ENCODE measurements around the gene NXPH2. TPM values are rescaled to one million over a fixed set of nuclear protein-coding genes. Genes with fewer than 3 reads are reported as not detected.

Gene NXPH2
- total and polyA plus RNA-seq, 2 donors (not counting 1 experiment from before 2014, with no cell fraction given), result not detected

DNA sequence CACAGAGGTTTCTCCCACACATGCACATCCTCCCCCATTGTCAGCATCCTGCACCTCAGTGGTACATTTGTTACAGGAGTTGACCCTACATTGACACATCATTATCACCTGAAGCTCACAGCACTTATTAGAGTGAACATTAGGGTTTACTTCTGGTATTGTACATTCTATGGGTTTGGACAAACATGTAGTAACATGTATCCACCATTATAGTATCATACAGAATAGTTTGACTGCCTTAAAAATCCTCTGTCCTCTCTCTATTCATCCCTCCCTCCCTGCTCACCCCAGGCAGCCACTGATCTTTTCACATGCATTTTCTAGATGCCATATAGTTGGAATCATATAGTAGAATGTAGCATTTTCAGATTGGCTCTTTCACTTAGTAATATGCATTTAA, 53.5 kb downstream of the NXPH2 start:
- Histone ChIP-seq H3K9me3 (ENCODE audit: control insufficient read depth, insufficient read depth, low read depth, low read length) (no peaks in the 10 kb centered on the region), H3K36me3 (ENCODE audit: control insufficient read depth, insufficient read depth, low read length) (no peaks in the 10 kb centered on the region), H3K4me3 (replicated peaks in 1 of 4; ENCODE audit: control extremely low read depth in 1 of 4, insufficient read depth in 1 of 4, low read depth in 3 of 4, low read length in 4 of 4) (no peak overlapping the region), H3K4me1 (ENCODE audit: control insufficient read depth, extremely low read depth, insufficient read depth, low read length) (no peaks in the 10 kb centered on the region), H3K79me2 (ENCODE audit: control insufficient read depth, insufficient read depth, low read length) (no peaks in the 10 kb centered on the region), H2AFZ (ENCODE audit: low read length) (no peak overlapping the region), H4K20me1 (ENCODE audit: control insufficient read depth, extremely low read depth, insufficient read depth, low read length) (no peaks in the 10 kb centered on the region), H3K4me2 (ENCODE audit: extremely low read depth, insufficient read depth, low read length) (no peak overlapping the region), H3K27me3 (ENCODE audit: control insufficient read depth, insufficient read depth, low read length) (no peaks in the 10 kb centered on the region), H3K27ac (ENCODE audit: insufficient read depth, low read length) (no peak overlapping the region), H3K9ac (ENCODE audit: insufficient read depth, low read length) (no peak overlapping the region)
- no peak for DNase-seq (ENCODE audit: low read depth in 2 of 2)
- TF ChIP-seq EZH2 (IDR thresholded peaks at IDR 0.05; ENCODE audit: low read length, missing control alignments), result no peak
- TF ChIP-seq, protein P1, sequence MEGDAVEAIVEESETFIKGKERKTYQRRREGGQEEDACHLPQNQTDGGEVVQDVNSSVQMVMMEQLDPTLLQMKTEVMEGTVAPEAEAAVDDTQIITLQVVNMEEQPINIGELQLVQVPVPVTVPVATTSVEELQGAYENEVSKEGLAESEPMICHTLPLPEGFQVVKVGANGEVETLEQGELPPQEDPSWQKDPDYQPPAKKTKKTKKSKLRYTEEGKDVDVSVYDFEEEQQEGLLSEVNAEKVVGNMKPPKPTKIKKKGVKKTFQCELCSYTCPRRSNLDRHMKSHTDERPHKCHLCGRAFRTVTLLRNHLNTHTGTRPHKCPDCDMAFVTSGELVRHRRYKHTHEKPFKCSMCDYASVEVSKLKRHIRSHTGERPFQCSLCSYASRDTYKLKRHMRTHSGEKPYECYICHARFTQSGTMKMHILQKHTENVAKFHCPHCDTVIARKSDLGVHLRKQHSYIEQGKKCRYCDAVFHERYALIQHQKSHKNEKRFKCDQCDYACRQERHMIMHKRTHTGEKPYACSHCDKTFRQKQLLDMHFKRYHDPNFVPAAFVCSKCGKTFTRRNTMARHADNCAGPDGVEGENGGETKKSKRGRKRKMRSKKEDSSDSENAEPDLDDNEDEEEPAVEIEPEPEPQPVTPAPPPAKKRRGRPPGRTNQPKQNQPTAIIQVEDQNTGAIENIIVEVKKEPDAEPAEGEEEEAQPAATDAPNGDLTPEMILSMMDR (conservative IDR thresholded peaks at IDR 0.05 in 1 of 2, IDR thresholded peaks at IDR 0.05 in 1 of 2; ENCODE audit: low read depth in 1 of 2, low read length in 2 of 2), result no peak

DNA sequence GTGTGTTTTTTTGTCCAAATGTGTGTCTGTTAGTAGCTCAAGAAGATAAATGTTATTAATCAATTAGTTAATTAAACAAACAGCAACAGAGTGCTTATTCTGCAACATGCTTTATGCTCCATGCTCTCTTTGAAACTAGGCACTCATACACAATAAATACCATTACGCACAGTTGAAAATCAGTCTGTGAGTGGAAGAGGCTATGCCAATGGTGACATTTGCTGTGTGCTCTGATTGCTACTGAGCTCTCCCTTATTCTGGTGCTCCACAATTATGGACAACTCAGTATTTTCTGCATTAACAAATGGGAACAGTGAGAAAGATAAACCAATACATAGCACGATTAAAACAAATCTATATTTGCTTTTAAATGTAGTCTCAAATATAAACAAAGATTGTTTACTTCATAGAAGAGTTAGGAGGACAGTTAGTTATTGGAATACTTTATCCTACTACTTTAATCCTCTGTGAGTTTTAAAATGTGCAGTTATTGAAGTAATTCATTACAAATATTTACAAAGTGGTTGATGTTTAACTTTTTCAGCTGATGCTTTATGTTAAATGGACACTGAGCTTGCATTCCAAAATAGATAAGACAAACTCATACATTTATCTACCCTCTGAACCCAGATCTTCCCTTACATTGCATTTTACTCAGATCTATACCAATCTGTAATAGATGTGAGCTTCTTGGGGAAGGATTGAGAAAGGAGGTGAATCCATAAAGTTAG, 55.3 kb downstream of the NXPH2 start:
- Histone ChIP-seq H3K9ac (ENCODE audit: insufficient read depth, low read length) (no peak overlapping the region), H2AFZ (ENCODE audit: low read length) (no peak overlapping the region), H3K27me3 (ENCODE audit: control insufficient read depth, insufficient read depth, low read length) (no peaks in the 10 kb centered on the region), H3K9me3 (ENCODE audit: control insufficient read depth, insufficient read depth, low read depth, low read length) (no peaks in the 10 kb centered on the region), H4K20me1 (ENCODE audit: control insufficient read depth, extremely low read depth, insufficient read depth, low read length) (no peaks in the 10 kb centered on the region), H3K4me3 (replicated peaks in 1 of 4; ENCODE audit: control extremely low read depth in 1 of 4, insufficient read depth in 1 of 4, low read depth in 3 of 4, low read length in 4 of 4) (no peak overlapping the region), H3K79me2 (ENCODE audit: control insufficient read depth, insufficient read depth, low read length) (no peaks in the 10 kb centered on the region), H3K36me3 (ENCODE audit: control insufficient read depth, insufficient read depth, low read length) (no peaks in the 10 kb centered on the region), H3K4me2 (ENCODE audit: extremely low read depth, insufficient read depth, low read length) (no peak overlapping the region), H3K27ac (ENCODE audit: insufficient read depth, low read length) (no peak overlapping the region), H3K4me1 (ENCODE audit: control insufficient read depth, extremely low read depth, insufficient read depth, low read length) (no peaks in the 10 kb centered on the region)
- no peak for DNase-seq (ENCODE audit: low read depth in 2 of 2)
- TF ChIP-seq, protein P1 (conservative IDR thresholded peaks at IDR 0.05 in 1 of 2, IDR thresholded peaks at IDR 0.05 in 1 of 2; ENCODE audit: low read depth in 1 of 2, low read length in 2 of 2), result no peak
- TF ChIP-seq EZH2 (IDR thresholded peaks at IDR 0.05; ENCODE audit: low read length, missing control alignments), result no peak

DNA sequence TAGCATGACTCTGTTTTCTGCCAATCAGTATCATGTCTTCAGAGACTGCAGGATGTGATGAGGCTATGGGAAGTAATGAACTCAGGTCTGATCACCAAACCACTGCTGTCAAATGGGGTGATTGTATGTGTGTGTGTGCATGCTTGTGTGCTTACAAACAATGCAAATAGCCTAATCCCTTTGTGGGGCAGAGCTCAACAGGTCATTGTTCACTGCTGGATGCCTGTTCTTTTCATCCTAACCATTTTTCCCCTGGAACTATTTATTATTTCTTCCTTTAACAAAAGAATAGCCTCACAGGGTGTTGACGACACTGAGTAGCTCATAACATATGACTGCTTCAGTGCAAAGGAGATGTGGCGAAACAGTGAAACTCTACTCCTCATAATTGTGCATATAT, 55.9 kb downstream of the NXPH2 start:
- H3K79me2 ChIP-seq (ENCODE audit: control insufficient read depth, insufficient read depth, low read length), result no peaks in the 10 kb centered on the region
- no peaks in the 10 kb centered on the region for H4K20me1 ChIP-seq (ENCODE audit: control insufficient read depth, extremely low read depth, insufficient read depth, low read length)
- H3K4me1 ChIP-seq (ENCODE audit: control insufficient read depth, extremely low read depth, insufficient read depth, low read length), result no peaks in the 10 kb centered on the region
- H2AFZ ChIP-seq (ENCODE audit: low read length), result no peak overlapping the region
- H3K4me3 ChIP-seq (replicated peaks in 1 of 4; ENCODE audit: control extremely low read depth in 1 of 4, insufficient read depth in 1 of 4, low read depth in 3 of 4, low read length in 4 of 4), result no peak overlapping the region
- no peak for DNase-seq (ENCODE audit: low read depth in 2 of 2)
- H3K36me3 ChIP-seq (ENCODE audit: control insufficient read depth, insufficient read depth, low read length), result no peaks in the 10 kb centered on the region
- no peak overlapping the region for H3K9ac ChIP-seq (ENCODE audit: insufficient read depth, low read length)
- H3K27ac ChIP-seq (ENCODE audit: insufficient read depth, low read length), result no peak overlapping the region
- TF ChIP-seq EZH2 (IDR thresholded peaks at IDR 0.05; ENCODE audit: low read length, missing control alignments), result no peak
- TF ChIP-seq, protein P1 (conservative IDR thresholded peaks at IDR 0.05 in 1 of 2, IDR thresholded peaks at IDR 0.05 in 1 of 2; ENCODE audit: low read depth in 1 of 2, low read length in 2 of 2), result no peak
- no peak overlapping the region for H3K4me2 ChIP-seq (ENCODE audit: extremely low read depth, insufficient read depth, low read length)
- no peaks in the 10 kb centered on the region for H3K9me3 ChIP-seq (ENCODE audit: control insufficient read depth, insufficient read depth, low read depth, low read length)
- no peaks in the 10 kb centered on the region for H3K27me3 ChIP-seq (ENCODE audit: control insufficient read depth, insufficient read depth, low read length)

Data from fibroblast of lung (primary cell).